Measurements from ENCODE around the gene RHBG. TPM values are rescaled to one million over a fixed set of nuclear protein-coding genes. Genes with fewer than 3 reads are reported as not detected.
"Not testable (repeated sequence)": the region's sequence is repeated elsewhere in the genome, so short reads cannot be mapped to it uniquely, and the experiment has no call there.

The RHBG gene
- total RNA-seq, 1 donor from 2014 or later, result not detected

DNA sequence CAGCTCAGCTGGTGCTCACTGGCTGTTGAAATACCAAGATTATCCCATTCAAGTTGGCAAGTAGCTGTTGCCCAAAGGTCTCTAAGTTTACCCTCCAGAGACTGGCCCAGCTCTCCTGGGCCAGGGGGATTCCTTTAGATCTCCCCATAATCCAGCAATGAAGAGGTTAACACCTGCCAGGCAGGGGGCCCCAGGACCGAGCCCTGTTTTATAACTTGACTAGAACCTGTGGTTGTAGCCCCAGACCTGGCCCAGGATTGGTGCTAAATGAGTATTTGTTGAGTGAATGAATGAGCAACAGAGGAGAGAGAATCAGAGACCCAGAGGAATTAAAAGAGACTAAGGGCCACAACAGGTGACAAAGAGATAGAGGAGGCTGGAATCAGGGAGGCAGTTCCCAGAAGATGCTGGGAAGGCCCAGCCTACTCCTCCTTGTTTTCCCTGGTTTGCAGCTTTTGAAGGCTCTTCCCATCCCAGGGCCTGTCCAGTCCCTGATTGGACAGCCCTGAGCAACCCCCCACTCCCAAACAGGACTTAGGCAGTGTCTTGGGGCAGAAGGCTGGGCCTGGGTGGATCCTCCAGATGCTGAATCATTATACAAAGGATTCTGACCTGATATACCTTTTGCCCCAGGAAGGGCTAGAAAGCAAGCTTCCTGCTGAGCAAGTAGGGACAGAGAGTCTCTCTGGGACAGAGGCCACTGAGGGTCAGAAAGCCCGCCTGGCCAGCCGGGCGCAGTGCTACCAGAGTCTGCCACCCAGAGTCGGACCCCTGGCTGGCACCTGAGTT, 2.4 kb upstream of the RHBG start:
- Histone ChIP-seq H3K4me1 (peaks cover 9% of the 10 kb centered on the region), H3K27ac (replicated peaks) (no peak overlapping the region), H3K27me3 (ENCODE audit: low read depth) (peaks cover 90% of the 10 kb centered on the region), H3K9me3 (replicated peaks) (no peaks in the 10 kb centered on the region), H3K36me3 (no peaks in the 10 kb centered on the region), H3K4me3 (no peak overlapping the region)
- TF ChIP-seq, protein P1, sequence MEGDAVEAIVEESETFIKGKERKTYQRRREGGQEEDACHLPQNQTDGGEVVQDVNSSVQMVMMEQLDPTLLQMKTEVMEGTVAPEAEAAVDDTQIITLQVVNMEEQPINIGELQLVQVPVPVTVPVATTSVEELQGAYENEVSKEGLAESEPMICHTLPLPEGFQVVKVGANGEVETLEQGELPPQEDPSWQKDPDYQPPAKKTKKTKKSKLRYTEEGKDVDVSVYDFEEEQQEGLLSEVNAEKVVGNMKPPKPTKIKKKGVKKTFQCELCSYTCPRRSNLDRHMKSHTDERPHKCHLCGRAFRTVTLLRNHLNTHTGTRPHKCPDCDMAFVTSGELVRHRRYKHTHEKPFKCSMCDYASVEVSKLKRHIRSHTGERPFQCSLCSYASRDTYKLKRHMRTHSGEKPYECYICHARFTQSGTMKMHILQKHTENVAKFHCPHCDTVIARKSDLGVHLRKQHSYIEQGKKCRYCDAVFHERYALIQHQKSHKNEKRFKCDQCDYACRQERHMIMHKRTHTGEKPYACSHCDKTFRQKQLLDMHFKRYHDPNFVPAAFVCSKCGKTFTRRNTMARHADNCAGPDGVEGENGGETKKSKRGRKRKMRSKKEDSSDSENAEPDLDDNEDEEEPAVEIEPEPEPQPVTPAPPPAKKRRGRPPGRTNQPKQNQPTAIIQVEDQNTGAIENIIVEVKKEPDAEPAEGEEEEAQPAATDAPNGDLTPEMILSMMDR (IDR thresholded peaks at IDR 0.05; ENCODE audit: borderline replicate concordance), result no peak
- intact Hi-C loops (cut with micrococcal nuclease), result no loop called here
- DNase-seq, result no peak

DNA sequence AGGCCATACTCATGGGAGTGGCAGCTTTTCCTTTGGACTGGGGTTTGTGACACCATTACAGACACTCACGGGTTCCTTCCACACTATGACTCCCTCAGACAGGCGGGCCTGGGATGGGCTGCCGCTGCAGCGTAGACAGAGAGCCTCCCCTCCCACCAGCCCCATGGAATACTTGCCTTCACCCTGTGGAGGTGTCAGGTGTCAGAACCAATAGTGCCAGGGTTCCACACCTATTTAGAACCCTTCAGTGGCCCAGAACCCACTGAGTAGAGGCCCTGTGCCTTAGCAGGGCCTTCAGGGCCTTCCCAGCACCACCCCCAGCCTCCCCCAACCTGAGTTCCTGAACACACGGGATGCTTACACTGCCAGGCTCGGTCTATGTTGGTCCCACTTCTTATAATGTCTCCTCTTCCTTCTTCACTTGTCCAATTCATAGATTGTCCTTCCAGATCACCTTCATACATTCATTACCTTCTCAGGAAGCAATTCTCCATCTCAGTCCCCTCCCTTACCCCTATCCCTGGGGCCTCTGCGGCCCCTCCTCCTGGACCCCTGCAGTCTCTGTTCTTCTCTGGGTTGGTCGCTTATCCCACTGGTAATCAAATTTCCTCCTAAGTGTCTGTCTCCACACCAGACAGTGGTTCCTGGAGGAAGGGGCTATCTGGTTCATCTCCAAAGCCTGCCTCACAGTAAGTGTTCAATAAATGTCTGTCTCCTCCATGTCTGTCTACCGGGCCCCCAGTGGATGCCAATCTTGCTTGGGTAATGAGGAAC, 1.4 kb upstream of the RHBG start:
- TF ChIP-seq, protein P1 (IDR thresholded peaks at IDR 0.05; ENCODE audit: borderline replicate concordance), result no peak
- Histone ChIP-seq H3K4me3 (no peak overlapping the region), H3K36me3 (no peaks in the 10 kb centered on the region), H3K27me3 (ENCODE audit: low read depth) (peaks cover 90% of the 10 kb centered on the region), H3K9me3 (replicated peaks) (no peaks in the 10 kb centered on the region), H3K4me1 (peaks cover 9% of the 10 kb centered on the region), H3K27ac (replicated peaks) (no peak overlapping the region)
- intact Hi-C loops (cut with micrococcal nuclease), result no loop called here
- DNase-seq, result no peak

DNA sequence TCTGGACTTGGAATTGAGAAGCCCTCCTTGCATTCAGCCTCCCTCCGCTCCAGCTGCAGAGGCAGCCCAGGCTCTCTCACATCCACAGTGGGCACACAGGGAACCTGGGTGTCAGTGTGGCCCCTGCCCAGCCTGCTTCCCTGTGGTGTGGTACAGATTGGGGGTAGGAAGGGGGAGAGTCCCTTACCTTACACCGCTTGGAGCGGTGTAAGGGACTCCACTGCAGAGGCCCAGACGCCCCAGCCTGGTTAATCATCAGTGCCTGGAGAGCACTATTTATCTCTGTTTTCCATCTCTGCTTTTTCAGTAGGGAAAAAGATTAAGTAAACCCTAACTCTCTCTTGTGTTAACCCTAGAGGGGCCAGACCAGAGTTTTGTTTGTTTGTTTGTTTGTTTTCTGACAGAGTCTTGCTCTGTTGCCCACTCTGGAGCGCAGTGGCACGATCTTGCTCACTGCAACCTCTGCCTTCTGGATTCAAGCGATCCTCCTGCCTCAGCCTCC, 803 bp upstream of the RHBG start:
- no peak overlapping the region for H3K4me3 ChIP-seq
- no peaks in the 10 kb centered on the region for H3K9me3 ChIP-seq (replicated peaks)
- no peaks in the 10 kb centered on the region for H3K36me3 ChIP-seq
- intact Hi-C loops (cut with micrococcal nuclease), result no loop called here
- no peak for DNase-seq
- TF ChIP-seq, protein P1 (IDR thresholded peaks at IDR 0.05; ENCODE audit: borderline replicate concordance), result no peak
- peaks cover 9% of the 10 kb centered on the region for H3K4me1 ChIP-seq
- no peak overlapping the region for H3K27ac ChIP-seq (replicated peaks)
- H3K27me3 ChIP-seq (ENCODE audit: low read depth), result peaks cover 94% of the 10 kb centered on the region

DNA sequence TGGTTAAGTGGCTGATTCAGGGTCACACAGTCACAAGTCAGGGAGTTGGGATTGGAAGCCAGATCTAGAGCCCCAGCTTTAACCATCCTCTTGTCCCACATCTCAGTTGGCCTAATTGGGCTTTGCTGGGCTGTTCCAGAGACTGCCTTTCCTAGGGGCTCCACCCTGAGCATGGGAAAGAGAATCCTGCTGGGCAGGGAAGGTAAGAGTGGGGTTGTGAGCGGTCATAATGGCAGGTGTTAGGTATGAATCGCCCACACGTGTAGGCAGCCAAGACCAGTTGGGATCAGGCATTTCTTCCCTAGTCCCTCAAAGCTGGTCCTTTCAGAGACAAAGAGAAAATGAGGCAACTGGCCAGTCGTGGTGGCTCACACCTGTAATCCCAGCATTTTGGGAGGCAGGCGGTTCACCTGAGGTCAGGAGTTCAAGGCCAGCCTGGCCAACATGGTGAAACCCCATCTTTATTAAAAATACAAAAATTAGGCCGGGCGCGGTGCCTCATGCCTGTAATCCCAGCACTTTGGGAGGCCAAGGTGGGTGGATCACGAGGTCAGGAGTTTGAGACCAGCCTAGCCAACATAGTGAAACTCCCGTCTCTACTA, 775 bp downstream of the RHBG start:
- H3K4me1 ChIP-seq; H3K36me3 ChIP-seq; DNase-seq; H3K9me3 ChIP-seq (replicated peaks); intact Hi-C loops (cut with micrococcal nuclease); H3K27ac ChIP-seq (replicated peaks): not testable (repeated sequence)
- H3K27me3 ChIP-seq (ENCODE audit: low read depth), result peaks cover 88% of the 10 kb centered on the region
- peak overlapping the region; percentile 62 for H3K4me3 ChIP-seq

DNA sequence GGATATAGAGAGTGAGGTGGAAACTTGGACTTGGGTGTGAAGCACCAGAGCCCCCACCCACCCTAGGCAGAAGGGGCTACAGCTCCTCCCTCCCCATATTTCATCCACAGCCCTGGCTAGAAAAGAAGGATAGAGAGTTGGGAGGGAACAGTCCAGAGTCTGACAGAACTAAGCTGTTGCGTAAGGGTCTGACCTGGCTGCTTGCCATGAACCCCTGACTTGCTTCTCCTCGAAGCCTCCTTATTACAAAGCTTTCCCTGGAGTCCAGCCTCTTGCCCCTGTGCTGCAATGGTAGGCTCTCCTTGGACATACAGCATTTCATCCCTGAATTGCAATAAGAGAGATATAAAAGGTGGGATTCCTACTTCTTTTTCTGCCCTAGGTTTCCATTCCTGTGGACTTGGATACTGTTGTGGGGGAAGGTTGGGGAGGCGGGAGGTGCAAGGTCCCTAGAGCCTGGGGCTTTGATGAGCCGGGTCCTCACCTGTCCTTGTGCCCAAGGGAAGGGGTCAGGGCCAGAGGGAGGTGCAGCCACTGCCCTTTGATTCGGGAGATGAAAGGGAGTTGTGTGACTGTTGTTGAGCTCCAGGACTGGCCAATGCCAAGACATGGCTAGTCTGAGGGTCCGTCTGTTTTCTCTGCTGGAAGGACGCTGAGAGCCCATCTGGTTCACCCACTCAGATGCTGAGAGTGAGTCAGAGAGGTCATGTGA, 2.7 kb downstream of the RHBG start:
- no peak overlapping the region for H3K4me3 ChIP-seq
- H3K27me3 ChIP-seq (ENCODE audit: low read depth), result peaks cover 78% of the 10 kb centered on the region
- H3K27ac ChIP-seq (replicated peaks), result no peak overlapping the region
- H3K4me1 ChIP-seq, result peaks cover 9% of the 10 kb centered on the region
- peak; percentile 37 for DNase-seq
- TF ChIP-seq, protein P1 (IDR thresholded peaks at IDR 0.05; ENCODE audit: borderline replicate concordance), result no peak
- H3K9me3 ChIP-seq (replicated peaks), result no peaks in the 10 kb centered on the region
- no peaks in the 10 kb centered on the region for H3K36me3 ChIP-seq
- intact Hi-C loops (cut with micrococcal nuclease), result no loop called here

Measured in left ventricle myocardium inferior (tissue), 1 donor.